Measurements from ENCODE around the gene PIK3R1. TPM values are rescaled to one million over a fixed set of nuclear protein-coding genes. Genes with fewer than 3 reads are reported as not detected.

PIK3R1 gene
- total and polyA plus RNA-seq, 10 of the 15 experiments (the other 5 are each of a cell fraction or from before 2014, with no cell fraction given), result 7.8 to 38.4 (median 15.7) TPM

DNA sequence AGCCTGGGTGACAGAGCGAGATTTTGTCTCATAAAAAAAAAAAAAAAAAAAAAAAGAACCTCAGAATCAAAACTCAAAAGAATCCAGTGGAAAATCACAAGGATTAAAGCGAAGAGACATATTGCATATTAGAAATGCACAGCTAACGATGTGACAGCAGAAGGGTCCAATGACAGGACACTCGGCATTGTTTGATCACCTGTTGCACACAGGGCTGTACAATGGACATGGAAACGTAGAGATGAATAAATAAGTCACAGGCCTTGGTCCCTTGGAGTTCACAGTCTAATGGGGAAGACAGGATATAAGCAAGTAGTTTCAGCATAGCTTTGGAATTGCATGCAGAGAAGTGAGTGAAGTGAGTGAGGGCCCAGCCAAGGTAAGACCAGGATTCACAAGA lies 25.9 kb upstream of the PIK3R1 start:
- DNase-seq (ENCODE audit: low read depth, low spot score) (no peak), ATAC-seq (no peak), FAIRE-seq (no peak)
- Histone ChIP-seq H3K36me3 (ENCODE audit: control insufficient read depth in 2 of 2, insufficient read depth in 2 of 2, low read length in 1 of 2) (no peaks in the 10 kb centered on the region), H3K9me3 (replicated peaks; ENCODE audit: control insufficient read depth, insufficient read depth, low read length) (no peaks in the 10 kb centered on the region), H3K4me1 (ENCODE audit: control insufficient read depth, insufficient read depth, low read length) (no peaks in the 10 kb centered on the region), H3K79me2 (ENCODE audit: control insufficient read depth, insufficient read depth, low read length) (no peaks in the 10 kb centered on the region), H3K27me3 (replicated peaks in 1 of 2; ENCODE audit: control insufficient read depth in 2 of 2, insufficient read depth in 2 of 2, low read length in 1 of 2) (no peaks in the 10 kb centered on the region), H3K4me3 (no peak overlapping the region), H3K27ac (ENCODE audit: control insufficient read depth, insufficient read depth) (no peak overlapping the region), H4K20me1 (ENCODE audit: control insufficient read depth, insufficient read depth) (no peaks in the 10 kb centered on the region), H3K9ac (ENCODE audit: control insufficient read depth, insufficient read depth, low read length) (no peak overlapping the region), H2AFZ (ENCODE audit: control insufficient read depth, low read depth, low read length) (no peak overlapping the region), H3K4me2 (ENCODE audit: control insufficient read depth, insufficient read depth) (no peak overlapping the region)
- TF ChIP-seq YY1 (IDR thresholded peaks at IDR 0.05; ENCODE audit: low read depth, low read length) (no peak), CHD2 (IDR thresholded peaks at IDR 0.05; ENCODE audit: borderline replicate concordance, low read depth, low read length) (no peak), STAT1 (conservative IDR thresholded peaks at IDR 0.05) (no peak), RAD21 (IDR thresholded peaks at IDR 0.05; ENCODE audit: insufficient read depth, low read depth, low read length) (no peak), PAX5 (IDR thresholded peaks at IDR 0.05; ENCODE audit: borderline replicate concordance, low read depth, low read length) (no peak), HDGF (IDR thresholded peaks at IDR 0.05) (no peak), PAX8 (IDR thresholded peaks at IDR 0.05) (no peak), ESRRA (IDR thresholded peaks at IDR 0.05; ENCODE audit: low read length) (no peak), CBFB (IDR thresholded peaks at IDR 0.05; ENCODE audit: low read depth) (no peak), NR2C2 (IDR thresholded peaks at IDR 0.05; ENCODE audit: borderline replicate concordance, control insufficient read depth, insufficient read length, low read depth) (no peak), MYC (IDR thresholded peaks at IDR 0.05; ENCODE audit: insufficient read depth, insufficient read length, insufficient replicate concordance, low read length, severe bottlenecking) (no peak), LARP7 (IDR thresholded peaks at IDR 0.05) (no peak), JUNB (IDR thresholded peaks at IDR 0.05) (no peak), GATAD2B (conservative IDR thresholded peaks at IDR 0.05; ENCODE audit: low read depth) (no peak), POLR2A (IDR thresholded peaks at IDR 0.05; ENCODE audit: low read depth, low read length) (no peak), ASH2L (IDR thresholded peaks at IDR 0.05; ENCODE audit: borderline replicate concordance, low read depth) (no peak), POLR2AphosphoS2 (IDR thresholded peaks at IDR 0.05; ENCODE audit: low read depth, low read length) (no peak)
- TF ChIP-seq, protein P1, sequence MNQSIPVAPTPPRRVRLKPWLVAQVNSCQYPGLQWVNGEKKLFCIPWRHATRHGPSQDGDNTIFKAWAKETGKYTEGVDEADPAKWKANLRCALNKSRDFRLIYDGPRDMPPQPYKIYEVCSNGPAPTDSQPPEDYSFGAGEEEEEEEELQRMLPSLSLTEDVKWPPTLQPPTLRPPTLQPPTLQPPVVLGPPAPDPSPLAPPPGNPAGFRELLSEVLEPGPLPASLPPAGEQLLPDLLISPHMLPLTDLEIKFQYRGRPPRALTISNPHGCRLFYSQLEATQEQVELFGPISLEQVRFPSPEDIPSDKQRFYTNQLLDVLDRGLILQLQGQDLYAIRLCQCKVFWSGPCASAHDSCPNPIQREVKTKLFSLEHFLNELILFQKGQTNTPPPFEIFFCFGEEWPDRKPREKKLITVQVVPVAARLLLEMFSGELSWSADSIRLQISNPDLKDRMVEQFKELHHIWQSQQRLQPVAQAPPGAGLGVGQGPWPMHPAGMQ (IDR thresholded peaks at IDR 0.05; ENCODE audit: borderline replicate concordance), result no peak
- TF ChIP-seq, protein P2, sequence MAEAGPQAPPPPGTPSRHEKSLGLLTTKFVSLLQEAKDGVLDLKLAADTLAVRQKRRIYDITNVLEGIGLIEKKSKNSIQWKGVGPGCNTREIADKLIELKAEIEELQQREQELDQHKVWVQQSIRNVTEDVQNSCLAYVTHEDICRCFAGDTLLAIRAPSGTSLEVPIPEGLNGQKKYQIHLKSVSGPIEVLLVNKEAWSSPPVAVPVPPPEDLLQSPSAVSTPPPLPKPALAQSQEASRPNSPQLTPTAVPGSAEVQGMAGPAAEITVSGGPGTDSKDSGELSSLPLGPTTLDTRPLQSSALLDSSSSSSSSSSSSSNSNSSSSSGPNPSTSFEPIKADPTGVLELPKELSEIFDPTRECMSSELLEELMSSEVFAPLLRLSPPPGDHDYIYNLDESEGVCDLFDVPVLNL (IDR thresholded peaks at IDR 0.05; ENCODE audit: low read depth, low read length), result no peak
- TF ChIP-seq, protein P3, sequence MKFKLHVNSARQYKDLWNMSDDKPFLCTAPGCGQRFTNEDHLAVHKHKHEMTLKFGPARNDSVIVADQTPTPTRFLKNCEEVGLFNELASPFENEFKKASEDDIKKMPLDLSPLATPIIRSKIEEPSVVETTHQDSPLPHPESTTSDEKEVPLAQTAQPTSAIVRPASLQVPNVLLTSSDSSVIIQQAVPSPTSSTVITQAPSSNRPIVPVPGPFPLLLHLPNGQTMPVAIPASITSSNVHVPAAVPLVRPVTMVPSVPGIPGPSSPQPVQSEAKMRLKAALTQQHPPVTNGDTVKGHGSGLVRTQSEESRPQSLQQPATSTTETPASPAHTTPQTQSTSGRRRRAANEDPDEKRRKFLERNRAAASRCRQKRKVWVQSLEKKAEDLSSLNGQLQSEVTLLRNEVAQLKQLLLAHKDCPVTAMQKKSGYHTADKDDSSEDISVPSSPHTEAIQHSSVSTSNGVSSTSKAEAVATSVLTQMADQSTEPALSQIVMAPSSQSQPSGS (IDR thresholded peaks at IDR 0.05; ENCODE audit: low read length), result no peak
- BruUV-seq (replicated peaks), result no TSS peak
- intact Hi-C loops (cut with micrococcal nuclease; ENCODE audit: unreplicated experiment) (no loop called here), in situ Hi-C loops (cut with MboI) (no loop called here)
- ChIA-PET SMC1A (ENCODE audit: uncharacterized antibody, unreplicated experiment) (interaction anchor here (0.8 kb wide), 1 partner anchor 24 kb away, joined by 3 read pairs; no protein-coding TSS in a partner anchor), POLR2A (interaction anchor here (0.7 kb wide), 1 partner anchor 157 kb away, joined by 6 read pairs; no protein-coding TSS in a partner anchor), RAD21 (ENCODE audit: unreplicated experiment) (interaction anchor here (0.6 to 0.7 kb wide), 2 partner anchors 33 to 203 kb away, joined by 3 read pairs; no protein-coding TSS in a partner anchor), CTCF (no interaction called here)
- 69% methylated on average over 4 of the region's 5 CpGs for WGBS (ENCODE audit: insufficient coverage, insufficient replicate concordance, low lambda C conversion rate, missing lambda C conversion rate)

All from GM12878 (cell line).